AG08396 (cell line): Measurements from ENCODE around the gene PXDN.
"Not testable (repeated sequence)": the region's sequence is repeated elsewhere in the genome, so short reads cannot be mapped to it uniquely, and the experiment has no call there.

Experiments used
- DNase-seq: peaks from one replicate; pipeline ENCODE4 v3.0.0; 2012; ENCODE audit warnings: low spot score, mixed read lengths

Gene PXDN

DNA sequence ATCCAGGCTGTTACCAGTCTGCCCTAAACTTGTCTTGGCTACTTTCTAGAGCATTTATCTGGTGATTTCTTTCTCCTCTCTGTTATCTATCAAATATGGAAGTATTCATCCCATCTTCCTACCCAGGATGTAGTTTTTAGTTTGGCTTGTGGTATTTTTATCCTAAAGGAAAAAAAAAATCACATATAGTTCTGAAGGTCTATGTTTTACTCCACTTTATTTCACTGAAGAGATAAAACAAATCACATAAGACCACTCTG is 62.2 kb downstream of the PXDN start:
- no peak for DNase-seq

DNA sequence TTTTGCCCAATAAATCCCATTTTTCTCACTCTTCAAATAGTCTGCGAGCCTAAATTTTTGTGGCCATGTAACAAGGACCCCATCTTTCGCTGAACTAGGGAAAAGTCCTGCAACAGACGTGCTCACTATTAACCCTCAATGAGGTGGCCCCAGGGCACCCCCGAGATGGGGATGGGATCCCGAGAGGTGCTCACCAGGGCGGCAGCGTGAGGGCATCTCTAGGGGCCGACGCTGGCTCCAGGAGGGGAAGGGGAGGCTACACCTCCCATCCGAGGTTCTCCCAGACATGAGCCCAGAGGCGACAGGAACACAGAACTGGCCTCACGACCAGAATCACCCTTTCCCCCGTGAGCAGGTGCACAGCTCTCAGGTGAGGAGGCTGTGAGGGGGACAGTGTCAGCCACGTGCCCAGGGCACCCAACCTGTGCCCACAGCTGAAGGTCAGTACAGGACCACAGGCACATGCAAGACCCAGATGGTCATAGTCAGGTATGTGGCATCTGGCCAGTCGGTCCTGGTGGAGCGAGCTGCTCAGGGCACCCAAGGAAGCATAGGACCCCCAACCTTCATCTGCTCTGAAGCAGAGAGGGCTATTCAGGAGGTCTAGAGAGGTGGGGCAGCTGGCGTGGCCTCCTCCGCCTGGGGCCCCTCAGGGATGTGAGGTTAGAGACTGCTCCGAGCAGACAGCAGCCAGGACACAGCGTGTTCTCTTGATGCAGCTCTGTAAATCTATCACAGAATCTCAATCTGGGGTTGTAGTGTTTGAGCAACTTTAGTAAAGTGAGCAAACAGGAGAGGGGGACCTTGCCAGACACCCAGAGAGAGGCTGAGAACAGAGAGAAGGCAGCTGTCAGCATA is 62.8 kb downstream of the PXDN start:
- DNase-seq = no peak

DNA sequence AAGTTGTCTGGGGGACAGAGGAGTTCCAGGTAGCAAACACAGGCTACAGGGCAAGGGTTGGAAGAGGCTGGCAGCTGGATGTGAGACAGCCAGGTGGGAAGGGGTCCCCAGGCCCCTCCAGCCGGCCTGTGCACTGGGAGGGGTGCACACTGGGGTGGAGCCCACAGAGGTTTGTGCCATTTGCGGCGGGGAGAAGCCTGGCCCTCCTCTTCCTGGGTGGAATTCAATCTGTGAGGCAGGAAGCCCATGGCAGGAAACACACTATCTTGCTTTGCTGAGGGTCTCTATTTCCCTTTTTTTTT is 63.3 kb downstream of the PXDN start:
- DNase-seq = no peak

DNA sequence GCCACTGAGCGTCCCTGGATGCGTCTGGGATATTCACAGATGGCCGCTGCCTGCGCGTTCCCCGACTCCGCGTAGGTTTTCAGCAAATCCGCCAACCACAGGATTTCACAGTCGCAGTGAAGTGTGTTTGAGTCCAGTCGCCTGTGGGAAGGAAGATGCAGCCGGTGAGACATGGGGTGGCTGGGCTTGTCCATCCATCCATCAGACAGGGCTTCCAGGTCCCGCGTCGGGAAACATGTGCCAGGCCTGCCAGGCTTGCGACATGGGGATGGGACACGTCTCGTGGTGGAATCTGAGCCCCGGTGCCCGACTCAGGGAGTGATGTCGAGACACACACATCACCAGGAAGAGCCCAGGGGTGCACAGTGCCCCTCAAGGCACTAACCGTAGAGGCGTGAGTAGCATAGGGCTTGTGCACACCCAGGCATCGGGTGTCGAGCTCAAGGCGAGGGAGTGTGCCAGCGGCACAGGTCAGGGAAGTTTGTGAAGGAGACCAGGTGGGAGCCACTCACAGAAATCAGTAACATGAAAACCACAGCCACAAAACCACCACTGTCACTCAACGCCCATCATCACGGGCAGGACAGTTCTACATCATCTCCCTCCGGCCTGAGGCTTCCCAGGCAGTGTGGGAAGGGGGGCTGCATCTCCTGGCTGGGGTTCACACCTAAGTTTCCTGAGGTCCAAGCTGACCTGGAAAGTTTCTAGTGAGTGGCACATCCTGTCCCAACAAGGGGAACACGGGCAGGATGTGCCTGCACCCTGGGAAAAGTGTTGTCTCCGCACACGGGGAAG is 63.9 kb downstream of the PXDN start:
- DNase-seq = no peak

DNA sequence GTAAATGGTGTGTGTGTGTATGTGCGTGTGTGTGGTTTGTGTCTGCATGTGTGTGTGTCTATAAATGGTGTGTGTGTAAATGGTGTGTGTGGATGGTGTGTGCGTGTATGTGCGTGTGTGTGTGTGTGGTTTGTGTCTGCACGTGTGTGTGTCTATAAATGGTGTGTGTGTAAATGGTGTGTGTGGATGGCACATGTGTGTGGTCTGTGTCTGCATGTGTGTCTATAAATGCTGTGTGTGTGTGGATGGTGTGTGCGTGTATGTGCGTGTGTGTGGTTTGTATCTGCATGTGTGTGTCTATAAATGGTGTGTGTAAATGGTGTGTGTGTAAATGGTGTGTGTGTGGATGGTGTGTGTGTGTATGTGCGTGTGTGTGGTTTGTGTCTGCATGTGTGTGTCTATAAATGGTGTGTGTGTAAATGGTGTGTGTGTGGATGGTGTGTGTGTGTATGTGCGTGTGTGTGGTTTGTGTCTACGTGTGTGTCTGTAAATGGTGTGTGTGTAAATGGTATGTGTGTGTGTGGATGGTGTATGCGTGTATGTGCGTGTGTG is 64.8 kb downstream of the PXDN start:
- not testable (repeated sequence) for DNase-seq

DNA sequence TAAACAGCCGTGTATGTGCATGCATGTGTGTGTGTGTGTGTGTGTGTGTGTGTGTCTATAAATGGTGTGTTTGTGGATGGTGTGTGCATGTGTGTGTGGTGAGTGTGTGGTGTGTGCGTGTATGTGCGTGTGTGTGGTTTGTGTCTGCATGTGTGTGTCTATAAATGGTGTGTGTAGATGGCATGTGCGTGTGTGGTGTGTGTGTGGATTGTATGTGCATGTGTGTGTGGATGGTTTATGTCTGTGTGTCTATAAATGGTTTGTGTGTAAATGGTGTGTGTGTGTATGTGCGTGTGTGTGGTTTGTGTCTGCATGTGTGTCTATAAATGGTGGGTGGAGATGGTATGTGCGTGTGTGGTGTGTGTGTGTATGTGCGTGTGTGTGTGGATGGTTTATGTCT is 65.2 kb downstream of the PXDN start:
- DNase-seq = not testable (repeated sequence)

DNA sequence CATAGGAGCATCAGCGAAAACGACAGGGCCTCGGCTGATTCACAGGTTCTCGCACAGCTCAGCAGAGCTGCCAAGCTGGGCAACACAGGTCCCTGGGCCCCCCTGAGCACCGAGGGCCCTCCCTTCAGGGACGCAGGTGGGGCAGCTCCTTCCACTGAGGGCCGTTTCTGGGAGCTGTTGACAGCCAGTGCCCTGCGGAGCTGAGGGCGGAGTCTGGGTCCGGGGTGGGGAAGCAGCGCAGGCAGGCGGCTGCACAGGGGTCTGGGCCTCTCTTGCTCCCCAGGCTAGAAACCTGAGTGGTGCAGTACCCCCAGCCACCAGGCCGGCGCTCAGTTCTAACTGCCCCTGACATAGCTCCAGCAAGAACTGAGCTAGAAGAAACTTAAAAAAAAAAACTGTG is 65.7 kb downstream of the PXDN start:
- DNase-seq = no peak

DNA sequence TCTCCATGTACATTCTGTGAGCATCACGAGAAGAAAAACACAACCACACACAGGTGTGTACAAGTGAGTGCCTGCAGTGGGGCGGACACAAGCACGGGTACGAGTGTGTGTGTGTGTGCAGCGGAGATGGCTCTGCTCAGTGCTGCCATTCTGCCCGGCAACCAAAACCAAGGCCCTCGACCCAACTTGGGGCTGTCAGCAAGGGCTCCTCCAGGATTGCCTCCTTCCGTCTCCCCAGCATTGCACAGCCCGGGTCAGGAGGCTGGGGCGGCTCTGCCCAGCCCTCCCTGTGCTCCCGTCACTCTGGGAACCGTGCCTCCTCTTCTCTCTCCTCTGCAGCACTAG is 66.5 kb downstream of the PXDN start:
- no peak for DNase-seq

DNA sequence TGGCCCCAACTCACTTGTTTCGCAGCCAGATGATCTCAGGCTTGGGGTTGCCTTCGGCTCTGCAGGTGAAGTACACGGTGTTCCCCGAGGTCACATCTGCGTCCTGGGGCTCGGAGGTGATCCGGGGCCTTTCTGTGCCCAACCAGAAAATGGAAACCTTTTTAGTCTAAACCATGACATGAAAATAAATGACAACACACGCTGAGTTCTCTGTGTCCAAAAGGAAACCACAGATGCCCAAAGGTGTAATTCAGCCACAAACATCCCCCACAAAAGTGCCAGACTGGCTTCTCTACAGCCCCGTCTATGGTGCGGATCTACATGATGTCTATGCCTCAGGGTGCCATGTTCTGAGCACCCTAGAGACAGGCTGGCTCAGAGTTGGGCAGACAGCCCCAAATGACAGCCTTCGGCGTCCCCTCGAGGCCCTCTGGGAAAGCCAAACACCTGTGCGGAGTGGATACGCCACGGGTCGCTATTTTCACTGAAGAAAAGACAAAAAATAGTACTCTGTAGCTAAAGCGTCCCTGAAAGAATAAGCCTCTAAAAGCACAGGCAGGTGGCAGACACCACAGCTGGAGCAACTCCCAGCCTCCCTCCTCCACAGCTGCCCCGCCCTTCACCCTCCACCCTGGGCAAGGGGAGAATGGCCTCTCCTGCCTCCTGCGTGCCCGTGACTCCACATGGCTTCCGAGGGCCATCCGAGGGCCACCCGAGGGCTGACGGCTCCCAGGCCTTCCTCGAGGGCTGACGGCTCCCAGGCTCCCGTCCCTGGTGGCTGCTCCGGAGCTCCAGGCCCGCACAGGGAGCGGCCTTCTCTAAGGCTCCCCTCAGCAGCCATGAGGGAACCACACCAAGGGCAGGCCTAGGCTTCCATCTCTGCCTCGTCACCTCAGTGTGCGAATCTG is 67.1 kb downstream of the PXDN start:
- DNase-seq = no peak

DNA sequence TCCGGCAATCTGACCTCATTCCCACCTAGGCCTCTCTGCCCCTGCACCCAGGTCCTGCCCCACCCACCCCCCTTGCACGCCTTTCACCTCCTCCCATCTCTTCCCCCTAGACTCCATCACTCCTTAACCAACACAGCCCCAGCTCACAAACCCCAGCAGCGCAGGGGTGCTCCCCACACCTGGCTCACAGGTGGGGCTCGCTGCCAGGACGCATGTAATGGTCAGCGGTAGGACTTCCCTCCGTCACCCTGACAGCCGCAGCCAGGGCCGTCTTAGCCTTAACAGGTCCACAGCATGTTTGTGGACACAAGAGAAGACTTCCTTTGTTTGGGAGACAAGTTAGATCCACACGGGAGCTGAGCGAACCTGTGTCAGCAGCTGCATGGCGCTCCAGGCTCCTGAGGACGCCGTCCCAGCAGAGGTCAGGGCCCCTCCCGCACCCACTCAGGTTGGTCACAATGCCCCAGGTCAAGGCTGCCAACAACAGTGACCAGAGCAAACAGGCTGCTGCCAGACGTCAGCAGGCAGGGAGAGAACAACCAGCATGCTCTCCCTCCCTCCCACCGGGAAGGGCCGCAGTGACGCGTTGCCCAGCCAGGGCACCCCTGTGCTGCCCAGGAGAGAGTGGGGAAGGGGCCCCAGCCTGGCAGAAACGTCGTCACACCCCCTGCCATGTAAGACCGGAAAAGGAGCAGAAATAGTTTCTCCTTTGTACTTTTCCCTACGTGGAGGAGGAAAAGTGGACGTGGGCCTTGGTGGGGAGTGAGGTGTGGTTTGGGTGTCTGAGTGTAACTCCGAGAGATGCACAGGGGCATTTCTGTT is 68.0 kb downstream of the PXDN start:
- DNase-seq = no peak

DNA sequence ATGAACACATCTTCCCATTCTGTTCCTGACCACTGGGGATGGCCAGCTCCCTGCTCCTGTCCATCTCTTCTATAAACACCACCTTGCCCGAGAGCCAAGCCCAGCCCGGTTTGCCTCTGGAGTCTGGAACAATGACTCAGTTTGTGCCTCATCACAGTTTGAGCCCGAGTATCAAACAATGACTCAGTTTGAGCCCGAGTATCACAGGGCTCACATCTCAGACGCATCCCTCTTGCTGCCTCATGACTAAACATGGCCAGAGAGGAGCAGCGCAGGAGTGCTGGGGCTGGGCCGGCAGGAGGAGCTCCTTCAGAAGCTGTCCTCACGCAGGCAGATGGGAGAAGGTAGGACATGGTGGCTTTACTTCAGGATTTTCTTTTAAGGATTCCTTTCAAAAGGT is 68.7 kb downstream of the PXDN start:
- DNase-seq = peak; percentile 95

DNA sequence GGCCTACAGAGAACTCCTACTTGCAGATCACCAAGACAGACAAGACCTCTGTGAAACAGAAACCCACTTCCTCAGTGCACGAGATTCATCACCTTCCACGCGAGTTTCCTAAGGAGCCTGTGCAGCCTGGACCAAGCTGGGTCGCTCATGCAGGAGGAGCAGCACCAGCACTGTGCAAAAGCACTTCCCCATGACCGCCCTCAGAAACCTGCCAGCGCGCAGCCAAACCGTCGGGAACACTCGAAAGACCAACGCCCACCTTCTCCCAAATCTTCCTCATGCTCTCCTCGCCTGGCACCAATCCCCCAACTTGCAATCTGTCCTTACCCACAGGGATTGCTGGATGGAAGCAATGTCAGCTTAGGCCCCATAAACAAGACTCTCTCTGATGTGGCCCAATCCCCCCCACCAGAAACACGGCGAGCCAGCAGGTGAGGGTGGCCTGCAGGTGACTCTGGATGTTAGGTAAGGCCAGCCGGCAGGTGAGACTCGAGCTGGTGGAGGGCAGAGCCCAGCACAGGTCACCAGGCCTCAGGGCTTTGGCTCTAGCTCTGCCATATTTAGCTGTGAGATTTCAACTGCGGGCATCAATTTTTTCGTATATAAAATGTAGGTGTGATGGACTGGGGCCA is 69.4 kb downstream of the PXDN start:
- DNase-seq = no peak

DNA sequence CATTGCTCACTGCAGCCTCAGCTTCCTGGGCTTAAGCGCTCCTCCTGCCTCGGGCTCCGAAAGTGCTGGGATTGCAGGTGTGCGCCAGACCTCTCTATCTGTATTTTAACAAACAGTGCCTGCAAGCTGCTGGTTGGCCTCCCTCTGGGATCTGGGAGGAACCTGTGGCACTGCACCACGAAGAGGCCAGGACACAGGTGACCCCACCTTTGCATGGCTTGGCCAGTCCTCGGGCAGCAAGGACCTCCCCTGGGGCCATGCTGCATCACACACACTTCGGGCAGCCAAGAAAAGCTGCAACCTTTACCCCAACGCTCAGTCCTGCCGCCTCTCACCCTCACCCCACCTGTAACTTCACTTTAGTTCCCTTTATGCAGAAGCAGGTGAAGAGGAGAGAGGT is 70.0 kb downstream of the PXDN start:
- DNase-seq = no peak

DNA sequence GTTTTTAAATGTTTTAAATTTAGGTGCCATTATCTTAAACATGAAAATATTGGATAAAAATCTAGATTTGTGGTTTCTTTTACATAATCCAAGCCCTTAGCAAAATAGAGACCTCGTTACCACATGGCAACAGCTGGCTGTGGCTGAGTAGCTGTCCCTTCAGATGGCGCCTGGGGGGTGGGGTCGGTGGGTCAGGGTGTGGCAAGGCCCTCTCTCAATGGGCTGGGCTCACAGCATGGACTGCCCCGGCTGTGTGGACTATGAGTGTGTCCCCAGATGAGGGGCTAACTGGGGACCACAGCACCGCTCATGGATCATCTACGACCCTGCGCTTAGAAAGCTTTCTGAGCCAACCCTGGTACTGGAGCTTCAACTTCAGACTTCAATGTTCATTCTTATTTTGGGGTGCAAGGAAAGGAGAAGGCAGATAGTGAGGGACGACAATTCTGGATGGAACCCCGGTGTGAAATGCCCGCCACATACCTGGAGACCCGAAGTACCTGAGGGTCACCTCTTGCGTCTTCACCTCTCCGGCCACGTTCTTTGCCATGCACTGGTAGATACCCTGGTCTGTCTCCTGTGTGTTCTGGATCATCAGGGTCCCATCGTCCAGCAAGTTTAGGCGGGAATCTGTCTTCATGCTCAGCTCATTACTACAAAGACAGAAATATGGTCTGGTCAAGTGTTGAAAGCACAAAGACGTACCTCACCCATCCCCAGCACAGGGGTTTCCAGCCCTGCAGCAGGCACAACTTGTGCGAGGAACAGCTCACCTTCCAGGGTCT is 71.0 kb downstream of the PXDN start:
- no peak for DNase-seq

DNA sequence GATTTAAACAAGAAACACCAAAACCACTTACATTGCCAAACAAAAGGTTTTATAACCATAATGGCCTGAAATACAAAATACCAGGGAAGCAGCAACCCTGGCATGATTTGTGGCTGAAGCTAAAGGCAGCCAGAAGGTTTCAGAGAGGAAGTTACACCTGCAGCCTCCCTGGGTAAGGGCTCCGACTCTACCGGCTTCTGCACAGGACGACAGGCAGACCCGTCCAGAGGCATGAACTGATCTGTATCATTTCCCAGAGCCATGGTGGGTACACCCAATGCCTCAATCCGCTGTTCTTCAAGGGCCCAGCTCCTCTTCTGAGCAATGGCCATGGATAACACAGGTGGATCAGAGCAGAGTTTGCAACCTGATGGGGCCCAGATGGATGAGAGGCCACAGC is 71.6 kb downstream of the PXDN start:
- DNase-seq = no peak

DNA sequence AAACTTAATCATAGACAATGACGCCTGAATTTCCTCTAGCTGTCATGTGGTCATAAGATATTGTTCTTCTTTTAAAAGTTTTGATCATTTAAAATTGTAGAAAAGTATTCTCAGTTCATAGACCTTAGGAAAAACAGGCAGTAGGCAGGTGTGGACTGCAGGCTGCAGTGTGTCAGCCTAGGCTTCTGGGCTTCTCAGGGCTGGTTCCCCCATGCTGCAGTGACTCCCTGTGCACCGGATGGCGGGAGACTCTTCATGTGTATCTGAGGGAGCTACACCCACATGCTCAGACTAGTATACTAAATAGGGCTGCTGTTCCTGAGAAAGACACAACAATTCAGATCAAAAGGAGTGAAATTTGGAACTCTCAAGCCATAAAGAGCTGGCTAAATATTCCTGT is 72.4 kb downstream of the PXDN start:
- DNase-seq = no peak

DNA sequence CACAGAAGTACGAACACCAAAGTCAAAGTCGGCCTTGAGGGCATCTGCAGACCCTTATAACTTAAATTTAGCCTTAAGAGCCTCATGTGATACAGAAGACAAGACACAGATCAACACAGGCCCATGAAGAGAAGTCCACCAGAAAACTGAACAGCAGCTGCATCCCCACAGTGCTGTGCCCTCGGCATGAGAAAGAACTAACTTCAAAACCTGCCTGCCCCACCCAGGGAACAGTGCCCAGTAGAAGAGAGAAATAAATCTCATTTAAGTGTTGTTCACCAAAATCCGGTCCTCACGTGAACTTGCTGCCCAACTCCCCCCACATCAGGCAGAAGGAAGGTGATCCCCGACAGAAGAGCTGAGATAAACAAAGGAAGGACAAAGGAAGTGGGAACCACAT is 73.7 kb downstream of the PXDN start:
- no peak for DNase-seq

DNA sequence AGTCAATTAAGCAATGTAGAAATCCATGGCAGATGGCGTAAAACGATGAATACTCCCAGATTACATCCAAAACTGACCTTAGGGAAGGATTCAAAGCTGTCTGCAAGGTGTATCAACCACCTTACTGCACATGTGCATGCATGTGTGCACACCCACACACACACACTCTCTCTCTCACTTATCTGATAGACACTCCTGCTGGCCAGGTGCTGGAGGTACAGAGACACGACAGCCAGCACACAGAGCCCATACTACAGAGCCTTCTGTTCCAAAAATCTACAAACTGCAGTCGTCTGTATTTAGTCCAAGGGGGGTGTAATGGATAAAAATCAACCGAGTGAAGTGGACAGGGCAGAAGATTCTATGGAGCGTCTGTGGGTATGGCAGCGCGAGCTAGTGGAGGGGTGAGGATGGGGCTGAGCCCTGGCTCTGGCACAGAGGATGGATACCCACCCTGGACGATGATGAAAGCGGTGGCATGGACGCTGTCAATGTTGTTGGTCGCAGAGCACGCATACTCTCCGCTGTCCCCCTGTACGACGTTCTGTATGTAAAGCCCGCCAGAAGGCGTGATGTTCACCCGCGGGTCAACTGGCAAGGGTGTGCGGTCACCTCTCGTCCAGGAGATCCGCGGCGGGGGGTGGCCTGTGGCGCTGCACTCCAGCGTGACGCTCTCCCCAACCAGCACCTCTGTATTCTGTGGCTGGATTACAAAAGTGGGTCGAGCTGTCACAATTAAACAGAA is 78.4 kb downstream of the PXDN start:
- no peak for DNase-seq

DNA sequence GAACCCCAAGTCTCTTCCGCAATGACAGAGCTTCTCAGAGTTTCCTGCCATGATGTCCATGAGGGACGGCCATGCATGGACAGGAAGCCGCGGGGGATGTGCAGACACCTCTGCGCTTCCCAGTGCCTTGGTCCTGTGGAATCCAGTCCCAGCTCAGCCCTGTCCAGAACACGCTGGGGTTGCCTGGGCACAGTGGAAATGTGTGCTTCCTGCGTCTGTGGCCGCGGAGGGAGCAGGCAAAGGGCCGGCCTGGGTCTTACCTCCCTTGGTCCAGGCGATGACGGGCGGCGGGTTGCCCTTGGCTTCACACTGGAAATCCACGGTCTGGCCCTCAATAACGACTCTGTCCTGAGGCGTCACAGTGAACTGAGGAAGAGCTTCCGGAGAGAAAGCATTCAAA is 79.6 kb downstream of the PXDN start:
- DNase-seq = no peak

DNA sequence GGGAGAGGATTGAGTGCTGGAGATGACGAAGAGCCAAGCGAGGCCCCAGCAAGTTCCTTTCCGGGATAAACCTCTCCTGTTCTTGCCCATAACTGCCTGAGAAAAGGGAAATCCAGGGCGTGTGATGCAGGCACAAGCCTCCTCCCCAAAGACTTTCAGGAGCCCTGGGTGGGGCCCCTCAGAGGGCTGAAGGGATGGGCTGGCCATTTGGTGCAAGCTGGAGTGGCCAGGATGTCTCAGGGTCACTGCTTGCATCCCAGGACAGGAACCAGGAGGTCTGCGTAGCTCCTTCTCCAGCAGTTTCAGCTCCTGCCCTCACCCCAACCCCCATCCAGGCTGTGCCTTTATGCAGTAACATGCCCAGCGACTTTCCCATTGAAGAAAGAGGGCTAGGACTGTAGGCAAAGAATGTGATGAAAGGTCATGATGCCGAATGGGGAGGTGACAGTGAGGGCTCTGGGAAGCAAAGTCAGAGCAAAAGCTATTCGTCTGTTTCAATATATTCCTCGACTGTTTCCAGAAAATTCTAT is 80.2 kb downstream of the PXDN start:
- no peak for DNase-seq
